Endodermal cell (in vitro differentiated cells): Measurements from ENCODE around the gene CLIC5. TPM values are rescaled to one million over a fixed set of nuclear protein-coding genes. Genes with fewer than 3 reads are reported as not detected.

Experiments used
- DNase-seq: peaks from one replicate; pipeline ENCODE4 v3.0.0-alpha.2; 2017
- H3K27ac ChIP-seq: 2 replicates; pipeline ENCODE4 v1.5.1; 2013; ENCODE audit warnings: mild to moderate bottlenecking, low read depth, low read length, moderate library complexity
- H3K27me3 ChIP-seq: 2 replicates; pipeline ENCODE4 v1.6.1; 2013; ENCODE audit warnings: mild to moderate bottlenecking, low read length, moderate library complexity; ENCODE audit not compliant: insufficient read depth, control insufficient read depth, poor library complexity, severe bottlenecking
- H3K36me3 ChIP-seq: 2 replicates; pipeline ENCODE4 v1.7.0; 2013; ENCODE audit warnings: mild to moderate bottlenecking, low read length, moderate library complexity; ENCODE audit not compliant: control insufficient read depth, insufficient read depth
- H3K4me1 ChIP-seq: one replicate; pipeline ENCODE4 v1.7.0; 2013; ENCODE audit warnings: low read length; ENCODE audit not compliant: control insufficient read depth, insufficient read depth
- H3K4me3 ChIP-seq: 2 replicates; pipeline ENCODE4 v1.5.1; 2013; ENCODE audit warnings: mild to moderate bottlenecking, low read length, moderate library complexity
- H3K9ac ChIP-seq: 2 replicates; pipeline ENCODE4 v1.6.1; 2013; ENCODE audit warnings: mild to moderate bottlenecking, low read length, moderate library complexity; ENCODE audit not compliant: poor library complexity, severe bottlenecking; ENCODE audit errors: extremely low read depth
- H3K9me3 ChIP-seq: 2 replicates; pipeline ENCODE4 v1.6.1; 2013; ENCODE audit warnings: mild to moderate bottlenecking, low read length, moderate library complexity; ENCODE audit not compliant: control insufficient read depth
- H3K27ac Mint-ChIP-seq: 2 replicates; pipeline ENCODE4 v1.8.0; 2020; ENCODE audit warnings: mixed read lengths
- H3K27me3 Mint-ChIP-seq: 2 replicates; pipeline ENCODE4 v1.8.0; 2021; ENCODE audit warnings: mild to moderate bottlenecking, mixed read lengths; ENCODE audit not compliant: insufficient read depth
- H3K36me3 Mint-ChIP-seq: 2 replicates; pipeline ENCODE4 v1.8.0; 2020; ENCODE audit warnings: low read depth, mixed read lengths
- H3K4me1 Mint-ChIP-seq: 2 replicates; pipeline ENCODE4 v1.8.0; 2020; ENCODE audit warnings: mixed read lengths
- H3K4me3 Mint-ChIP-seq: 2 replicates; pipeline ENCODE4 v1.8.0; 2020; ENCODE audit warnings: mild to moderate bottlenecking, moderate library complexity, mixed read lengths
- H3K9me3 Mint-ChIP-seq: 2 replicates; pipeline ENCODE4 v1.8.0; 2020; ENCODE audit warnings: mild to moderate bottlenecking, mixed read lengths
- CTCF ChIP-seq: fragments of 200-600 bp; sonication (generic); conservative IDR thresholded peaks from 2 replicates; pipeline ENCODE4 v1.5.0; 2021; ENCODE audit warnings: antibody characterized with exemption, mild to moderate bottlenecking
- WGBS, 2 experiments: methylation state at CpG; one replicate each; pipeline versions ENCODE4 v1.1.5 to v1.1.7; 2013; ENCODE audit warnings: missing lambda C conversion rate in 2 of 2, mixed read lengths in 1 of 2; ENCODE audit not compliant: insufficient coverage in 1 of 2, insufficient read length in 1 of 2; 5-methylcytosine and 5-hydroxymethylcytosine counted together
- total RNA-seq, 2 donors: library from RNA; stranded (reverse); fragmentation: NEBNext Ultra II Directional in 1 of 2; extraction: Animal tissue kit (Norgen Biotek cat#: 25700) in 1 of 2; gene quantifications; 2 replicates in 1 of 2; 3 replicates in 1 of 2; pipeline ENCODE4 v1.2.1, GENCODE V29; 2021

Gene CLIC5
- total RNA-seq, 2 donors from 2014 or later, result 0.11 TPM; not detected in 1

- Mint-ChIP-seq H3K4me3 (no peak overlapping the region), H3K9me3 (peaks cover 5% of the 10 kb centered on the region), H3K27ac (no peak overlapping the region), H3K4me1 (peaks cover 36% of the 10 kb centered on the region), H3K27me3 (no peaks in the 10 kb centered on the region), H3K36me3 (no peaks in the 10 kb centered on the region)
- no peak overlapping the region for H3K9ac ChIP-seq
- no peak for DNase-seq
- TF ChIP-seq CTCF, result no peak
- peaks cover 15% of the 10 kb centered on the region for H3K9me3 ChIP-seq
- no peak overlapping the region for H3K27ac ChIP-seq
- peaks cover 12% of the 10 kb centered on the region for H3K4me1 ChIP-seq
- no peak overlapping the region for H3K4me3 ChIP-seq
- 88 to 96% methylated on average over 3 to 4 of the region's 6 CpGs for WGBS, 2 experiments
- H3K36me3 ChIP-seq, result no peaks in the 10 kb centered on the region
- no peaks in the 10 kb centered on the region for H3K27me3 ChIP-seq
These were observed 44.4 kb downstream of the CLIC5 start for GRCh38 chr6:45971287-45971686.

GRCh38 chr6:45970326-45970725, 45.3 kb downstream of the CLIC5 start:
- H3K4me1 ChIP-seq, result peaks cover 16% of the 10 kb centered on the region
- no peak overlapping the region for H3K4me3 ChIP-seq
- no peaks in the 10 kb centered on the region for H3K27me3 ChIP-seq
- H3K9me3 ChIP-seq, result peaks cover 8% of the 10 kb centered on the region
- H3K36me3 ChIP-seq, result no peaks in the 10 kb centered on the region
- no peak for DNase-seq
- peaks cover 36% of the 10 kb centered on the region for H3K4me1 Mint-ChIP-seq
- WGBS, 2 experiments, result 85 to 100% methylated on average over 1 to 2 of the region's 2 CpGs
- H3K27me3 Mint-ChIP-seq, result no peaks in the 10 kb centered on the region
- peaks cover 5% of the 10 kb centered on the region for H3K9me3 Mint-ChIP-seq
- H3K27ac Mint-ChIP-seq, result no peak overlapping the region
- TF ChIP-seq CTCF, result no peak
- H3K27ac ChIP-seq, result no peak overlapping the region
- no peaks in the 10 kb centered on the region for H3K36me3 Mint-ChIP-seq
- H3K4me3 Mint-ChIP-seq, result no peak overlapping the region
- no peak overlapping the region for H3K9ac ChIP-seq

- peaks cover 5% of the 10 kb centered on the region for H3K9me3 ChIP-seq
- no peak overlapping the region for H3K27ac ChIP-seq
- no peak overlapping the region for H3K9ac ChIP-seq
- Mint-ChIP-seq H3K9me3 (peaks cover 2% of the 10 kb centered on the region), H3K4me3 (no peak overlapping the region), H3K27me3 (no peaks in the 10 kb centered on the region), H3K4me1 (peaks cover 36% of the 10 kb centered on the region), H3K27ac (no peak overlapping the region), H3K36me3 (no peaks in the 10 kb centered on the region)
- H3K4me1 ChIP-seq, result peaks cover 16% of the 10 kb centered on the region
- DNase-seq, result no peak
- 79% methylated on average over 2 of the region's 2 CpGs; no CpG with 5 or more reads in 1 of the 2 experiments for WGBS, 2 experiments
- H3K4me3 ChIP-seq, result no peak overlapping the region
- TF ChIP-seq CTCF, result no peak
- no peaks in the 10 kb centered on the region for H3K27me3 ChIP-seq
- no peaks in the 10 kb centered on the region for H3K36me3 ChIP-seq
These were observed 45.8 kb downstream of the CLIC5 start for GRCh38 chr6:45969883-45970282.
